Chondrocyte (in vitro differentiated cells): ENCODE measurements around the gene ESYT1. TPM values are rescaled to one million over a fixed set of nuclear protein-coding genes. Genes with fewer than 3 reads are reported as not detected.

Experiments used
- DNase-seq: peaks from one replicate; pipeline ENCODE4 v3.0.0; 2021; ENCODE audit warnings: mixed read lengths, low spot score
- H3K27ac Mint-ChIP-seq: one replicate; pipeline ENCODE4 v1.8.0; 2021; ENCODE audit warnings: mild to moderate bottlenecking, moderate library complexity, mixed read lengths; ENCODE audit not compliant: unreplicated experiment
- H3K27me3 Mint-ChIP-seq: 2 replicates; pipeline ENCODE4 v1.8.0; 2021; ENCODE audit warnings: low read depth, mixed read lengths
- H3K36me3 Mint-ChIP-seq: 2 replicates; pipeline ENCODE4 v1.8.0; 2021; ENCODE audit warnings: low read depth, mixed read lengths
- H3K4me1 Mint-ChIP-seq: 2 replicates; pipeline ENCODE4 v1.8.0; 2021; ENCODE audit warnings: low read depth, mild to moderate bottlenecking, mixed read lengths
- H3K4me3 Mint-ChIP-seq: one replicate; pipeline ENCODE4 v1.8.0; 2021; ENCODE audit warnings: mild to moderate bottlenecking, moderate library complexity, mixed read lengths; ENCODE audit not compliant: unreplicated experiment
- H3K9me3 Mint-ChIP-seq: 2 replicates; pipeline ENCODE4 v1.8.0; 2021; ENCODE audit warnings: low read depth, mixed read lengths
- total RNA-seq: library from RNA; stranded (reverse); gene quantifications from 3 replicates; pipeline ENCODE4 v1.2.1, GENCODE V29; 2021
- TF ChIP-seq, protein P1 (sequence below): fragments of 200-600 bp; sonication (generic); IDR thresholded peaks from 2 replicates; pipeline ENCODE4 v1.5.0; 2021; ENCODE audit warnings: antibody characterized with exemption, mild to moderate bottlenecking, moderate library complexity

The ESYT1 gene
- total RNA-seq, 1 donor from 2014 or later, result 155 TPM

DNA sequence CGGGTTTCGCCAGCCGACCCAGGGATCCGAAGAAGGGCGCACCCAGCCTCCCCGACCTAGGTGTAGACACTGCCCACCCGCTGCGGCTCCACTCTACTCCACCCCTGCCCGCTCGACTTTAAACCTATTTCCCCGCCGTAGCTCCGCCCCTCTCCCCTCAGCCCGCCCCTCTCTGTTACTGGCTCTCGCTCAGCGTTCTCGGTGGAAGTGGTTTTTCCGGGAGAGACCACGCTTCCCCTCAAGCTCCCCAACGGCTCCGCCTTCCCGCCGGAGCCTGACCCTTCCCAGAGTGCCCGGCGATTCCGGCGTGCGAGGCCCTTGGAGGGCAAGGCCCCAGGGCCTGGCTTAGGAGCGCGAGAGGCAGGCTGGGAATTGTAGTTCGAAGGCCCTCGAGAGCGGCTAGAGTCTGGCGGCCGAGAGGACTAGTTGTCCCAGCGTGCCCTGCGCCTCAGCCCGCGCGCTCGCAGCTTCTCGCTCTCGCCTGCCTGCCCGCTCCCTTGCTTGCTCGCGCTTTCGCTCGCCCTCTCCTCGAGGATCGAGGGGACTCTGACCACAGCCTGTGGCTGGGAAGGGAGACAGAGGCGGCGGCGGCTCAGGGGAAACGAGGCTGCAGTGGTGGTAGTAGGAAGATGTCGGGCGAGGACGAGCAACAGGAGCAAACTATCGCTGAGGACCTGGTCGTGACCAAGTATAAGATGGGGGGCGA, 23.8 kb upstream of the ESYT1 start, which contains the start of gene PA2G4:
Gene PA2G4, plus strand, starts transcription at position 451 of the 706 bp plus-strand sequence. Its CDS starts 179 bp downstream, at position 630.
- peaks cover 5% of the 10 kb centered on the region for H3K36me3 Mint-ChIP-seq
- peaks cover 27% of the 10 kb centered on the region for H3K4me1 Mint-ChIP-seq
- TF ChIP-seq, protein P1, sequence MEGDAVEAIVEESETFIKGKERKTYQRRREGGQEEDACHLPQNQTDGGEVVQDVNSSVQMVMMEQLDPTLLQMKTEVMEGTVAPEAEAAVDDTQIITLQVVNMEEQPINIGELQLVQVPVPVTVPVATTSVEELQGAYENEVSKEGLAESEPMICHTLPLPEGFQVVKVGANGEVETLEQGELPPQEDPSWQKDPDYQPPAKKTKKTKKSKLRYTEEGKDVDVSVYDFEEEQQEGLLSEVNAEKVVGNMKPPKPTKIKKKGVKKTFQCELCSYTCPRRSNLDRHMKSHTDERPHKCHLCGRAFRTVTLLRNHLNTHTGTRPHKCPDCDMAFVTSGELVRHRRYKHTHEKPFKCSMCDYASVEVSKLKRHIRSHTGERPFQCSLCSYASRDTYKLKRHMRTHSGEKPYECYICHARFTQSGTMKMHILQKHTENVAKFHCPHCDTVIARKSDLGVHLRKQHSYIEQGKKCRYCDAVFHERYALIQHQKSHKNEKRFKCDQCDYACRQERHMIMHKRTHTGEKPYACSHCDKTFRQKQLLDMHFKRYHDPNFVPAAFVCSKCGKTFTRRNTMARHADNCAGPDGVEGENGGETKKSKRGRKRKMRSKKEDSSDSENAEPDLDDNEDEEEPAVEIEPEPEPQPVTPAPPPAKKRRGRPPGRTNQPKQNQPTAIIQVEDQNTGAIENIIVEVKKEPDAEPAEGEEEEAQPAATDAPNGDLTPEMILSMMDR, result no peak
- no peaks in the 10 kb centered on the region for H3K9me3 Mint-ChIP-seq
- H3K27me3 Mint-ChIP-seq, result no peaks in the 10 kb centered on the region
- peak within 1 kb of the TSS; percentile 99 for H3K4me3 Mint-ChIP-seq
- DNase-seq, result peak; percentile 99
- H3K27ac Mint-ChIP-seq, result peak within 1 kb of the TSS; percentile 94

DNA sequence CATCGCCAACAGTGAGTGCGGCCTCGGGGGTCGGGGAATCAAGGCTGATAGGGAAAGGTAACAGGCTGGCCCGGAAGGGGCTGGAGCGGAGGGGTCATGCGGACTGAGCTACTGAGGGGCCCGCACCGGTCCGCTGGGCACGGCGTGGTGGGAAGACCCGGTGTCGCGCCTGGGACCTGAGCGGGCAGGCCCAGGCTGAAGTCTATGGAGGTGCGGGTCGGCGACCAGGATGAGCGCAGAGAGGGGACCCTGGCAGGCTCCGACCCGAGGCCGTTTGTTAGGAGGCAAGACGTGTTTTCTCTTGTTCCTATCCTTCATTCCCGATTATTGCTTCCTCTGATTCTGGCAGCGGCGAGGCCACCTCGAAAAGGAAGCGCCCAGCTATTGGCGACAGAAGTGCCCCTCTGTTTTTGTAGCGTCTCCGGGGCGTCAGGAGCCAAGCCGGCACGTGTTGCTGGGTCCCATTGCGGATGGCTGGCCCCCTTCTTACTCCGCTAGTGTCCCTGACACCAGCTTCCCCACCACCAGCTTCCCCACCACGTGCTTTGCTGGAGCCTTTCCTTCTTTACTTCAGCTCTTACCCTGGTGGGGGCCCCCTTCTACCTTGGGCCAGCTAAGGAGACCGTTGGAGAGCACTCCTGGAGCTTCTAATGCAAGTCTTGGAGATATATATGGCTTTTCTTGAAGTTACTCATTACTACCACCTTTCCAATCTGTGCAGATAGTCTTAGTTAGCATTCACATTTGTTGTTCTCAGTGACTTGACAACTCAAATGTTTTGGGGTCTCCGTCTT, 23.1 kb upstream of the ESYT1 start:
- H3K27me3 Mint-ChIP-seq, result no peaks in the 10 kb centered on the region
- TF ChIP-seq, protein P1, result peak; percentile 5
- peaks cover 7% of the 10 kb centered on the region for H3K36me3 Mint-ChIP-seq
- peaks cover 27% of the 10 kb centered on the region for H3K4me1 Mint-ChIP-seq
- peak overlapping the region; percentile 94 for H3K27ac Mint-ChIP-seq
- no peaks in the 10 kb centered on the region for H3K9me3 Mint-ChIP-seq
- H3K4me3 Mint-ChIP-seq, result peak overlapping the region; percentile 99
- no peak for DNase-seq

DNA sequence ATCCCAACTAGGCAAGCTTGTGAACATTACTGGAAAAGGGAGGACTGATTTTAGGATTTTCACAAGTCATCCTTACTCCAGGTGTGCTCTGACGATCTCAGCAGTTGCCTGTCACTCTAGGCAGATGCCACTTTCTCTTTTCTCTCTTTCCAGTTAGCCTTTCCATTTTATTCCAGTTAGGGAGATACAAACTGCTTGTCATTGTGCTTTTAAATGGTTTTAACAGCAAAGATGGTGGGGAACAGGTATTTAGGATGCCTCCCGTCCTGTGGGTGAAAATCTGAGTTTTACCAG, 22.5 kb upstream of the ESYT1 start:
- H3K4me3 Mint-ChIP-seq, result peak overlapping the region; percentile 99
- TF ChIP-seq, protein P1, result peak; percentile 5
- peaks cover 11% of the 10 kb centered on the region for H3K36me3 Mint-ChIP-seq
- no peak for DNase-seq
- peak overlapping the region; percentile 94 for H3K27ac Mint-ChIP-seq
- no peaks in the 10 kb centered on the region for H3K27me3 Mint-ChIP-seq
- no peaks in the 10 kb centered on the region for H3K9me3 Mint-ChIP-seq
- H3K4me1 Mint-ChIP-seq, result peaks cover 27% of the 10 kb centered on the region

DNA sequence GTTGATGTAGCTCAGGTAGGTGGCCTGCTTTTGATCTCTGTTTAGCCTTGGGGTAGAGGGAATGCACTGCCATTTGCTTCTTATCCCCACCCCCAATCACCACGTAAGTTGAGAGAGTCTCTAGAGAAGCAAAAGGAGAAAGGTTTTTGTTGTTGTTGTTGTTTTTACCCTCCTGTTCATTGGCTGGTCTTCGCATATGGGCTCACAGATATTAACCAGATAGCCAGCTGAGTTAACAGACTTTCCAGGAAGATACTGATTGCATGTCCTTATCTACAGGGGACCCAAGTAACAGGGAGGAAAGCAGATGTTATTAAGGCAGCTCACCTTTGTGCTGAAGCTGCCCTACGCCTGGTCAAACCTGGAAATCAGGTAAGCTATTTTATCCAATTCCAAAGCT, 20.8 kb upstream of the ESYT1 start:
- Mint-ChIP-seq H3K27ac (no peak overlapping the region), H3K27me3 (no peaks in the 10 kb centered on the region), H3K4me3 (no peak overlapping the region), H3K9me3 (no peaks in the 10 kb centered on the region), H3K36me3 (peaks cover 21% of the 10 kb centered on the region), H3K4me1 (peaks cover 27% of the 10 kb centered on the region)
- DNase-seq, result no peak
- TF ChIP-seq, protein P1, result no peak

DNA sequence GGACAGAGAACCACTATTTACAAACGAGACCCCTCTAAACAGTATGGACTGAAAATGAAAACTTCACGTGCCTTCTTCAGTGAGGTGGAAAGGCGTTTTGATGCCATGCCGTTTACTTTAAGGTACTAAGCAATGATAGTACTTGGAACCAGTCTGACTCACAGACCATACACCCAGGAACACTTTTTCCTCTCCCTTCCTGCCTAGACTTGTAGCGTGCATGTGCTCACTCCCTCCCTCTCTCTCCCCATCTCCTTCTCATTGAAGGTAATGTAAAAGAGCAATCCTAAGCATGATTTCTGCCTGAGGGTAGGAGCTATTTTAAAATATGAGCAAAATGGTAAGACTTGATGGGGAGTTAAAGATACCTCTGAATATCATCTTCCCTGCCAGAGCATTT, 17.5 kb upstream of the ESYT1 start:
- H3K27me3 Mint-ChIP-seq, result no peaks in the 10 kb centered on the region
- H3K27ac Mint-ChIP-seq, result no peak overlapping the region
- H3K36me3 Mint-ChIP-seq, result peaks cover 32% of the 10 kb centered on the region
- no peaks in the 10 kb centered on the region for H3K9me3 Mint-ChIP-seq
- DNase-seq, result no peak
- H3K4me1 Mint-ChIP-seq, result peaks cover 16% of the 10 kb centered on the region
- TF ChIP-seq, protein P1, result no peak
- H3K4me3 Mint-ChIP-seq, result no peak overlapping the region
